ENCODE measurements around the gene ZNF474. TPM values are rescaled to one million over a fixed set of nuclear protein-coding genes. Genes with fewer than 3 reads are reported as not detected.

Gene ZNF474
- total and polyA plus RNA-seq, 2 of the 8 experiments (the other 6 are each of a cell fraction or from before 2014, with no cell fraction given): not detected

DNA sequence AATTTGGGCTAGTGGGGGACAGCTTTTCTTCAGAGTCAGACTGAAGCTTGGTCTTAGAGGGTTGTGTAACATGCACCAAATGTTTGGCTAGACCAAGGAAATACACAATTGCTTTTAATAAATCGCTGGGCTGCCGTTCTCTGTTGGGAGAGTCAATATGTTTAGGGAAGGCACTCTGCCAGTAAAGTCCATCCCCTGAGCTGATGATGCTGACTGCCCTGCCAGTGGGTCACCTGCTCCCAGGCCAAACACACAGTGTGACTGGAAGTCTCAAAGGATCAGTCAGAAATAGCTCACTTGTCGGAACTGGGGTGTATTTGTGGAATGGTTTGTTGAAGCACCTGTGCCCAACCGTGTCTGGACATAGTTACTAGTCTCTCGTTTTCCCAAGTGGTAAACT, 17.9 kb upstream of the ZNF474 start (continued):
- TF ChIP-seq CHD7 (IDR thresholded peaks at IDR 0.05; ENCODE audit: insufficient replicate concordance, low read length) (no peak), SIX5 (IDR thresholded peaks at IDR 0.05; ENCODE audit: low read depth, low read length) (no peak), RNF2 (IDR thresholded peaks at IDR 0.05; ENCODE audit: borderline replicate concordance, low read depth, low read length, missing control alignments, poor library complexity, severe bottlenecking) (no peak)

Data from H1 (cell line).